Endothelial cell of umbilical vein (primary cell): ENCODE data around the gene EXOC3. TPM values are rescaled to one million over a fixed set of nuclear protein-coding genes. Genes with fewer than 3 reads are reported as not detected.

ENCODE experiments used
- BruUV-seq: library from RNA; stranded (reverse); fragments of 400-500 nt; replicated peaks from 2 replicates; lab custom pipeline; 2021; lab: Mats Ljungman, UMichigan
- CTCF ChIA-PET: fragments of 300-600, 350-600 bp; sonication (Branson Sonifier 250); formaldehyde crosslinking; loops from one replicate; lab custom pipeline; 2021; ENCODE audit warnings: antibody characterized with exemption, inconsistent platforms; lab: Charles Lee
- POLR2A ChIA-PET: fragments of 300-600, 350-600 bp; sonication (Branson Sonifier 250); formaldehyde crosslinking; loops from one replicate; lab custom pipeline; 2021; ENCODE audit warnings: antibody characterized with exemption, inconsistent platforms; lab: Charles Lee
- DNase-seq: peaks from one replicate; pipeline ENCODE4 v3.0.0-alpha.2; 2011; ENCODE audit warnings: low read depth, low spot score
- FAIRE-seq: peaks from 2 replicates; lab custom pipeline; 2011; peaks lifted over from hg19 to GRCh38; lab: Jason Lieb, UNC
- H2AFZ ChIP-seq: 2 replicates; pipeline ENCODE4 v1.6.0; 2012; ENCODE audit warnings: low read depth, low read length, control low read depth, inconsistent platforms
- H3K27ac ChIP-seq: 2 replicates; pipeline ENCODE4 v1.5.1; 2011; ENCODE audit warnings: low read depth, mild to moderate bottlenecking, control low read depth, low read length, moderate library complexity; ENCODE audit not compliant: insufficient read depth
- H3K27me3 ChIP-seq, 2 experiments: 2 replicates each; pipeline versions ENCODE4 v1.6.0 to v1.6.1; 2011; ENCODE audit warnings: low read length in 2 of 2, mixed read lengths in 1 of 2; ENCODE audit not compliant: control insufficient read depth in 2 of 2, insufficient read depth in 2 of 2
- H3K36me3 ChIP-seq, 2 experiments: 2 replicates in 1 of 2; 3 replicates in 1 of 2; pipeline ENCODE4 v1.5.1; 2011; ENCODE audit warnings: low read length in 2 of 2, mild to moderate bottlenecking in 1 of 2, moderate library complexity in 1 of 2; ENCODE audit not compliant: control insufficient read depth in 2 of 2, insufficient read depth in 2 of 2; ENCODE audit errors: extremely low read depth in 1 of 2
- H3K4me1 ChIP-seq: 3 replicates; pipeline ENCODE4 v1.5.1; 2011; ENCODE audit warnings: mild to moderate bottlenecking, low read length; ENCODE audit not compliant: control insufficient read depth, insufficient read depth; ENCODE audit errors: extremely low read depth
- H3K4me2 ChIP-seq: 2 replicates; pipeline ENCODE4 v1.6.1; 2011; ENCODE audit warnings: low read length, control low read depth, mixed read lengths; ENCODE audit not compliant: insufficient read depth
- H3K4me3 ChIP-seq, 3 experiments: fragments of 200-600 bp in 1 of 3; sonication (generic), shearing (Covaris generic) in 1 of 3; replicated peaks in 1 of 3; 2 replicates each; pipeline ENCODE4 v1.5.1; 2011 to 2016; ENCODE audit warnings: control low read depth in 3 of 3, low read length in 3 of 3, mild to moderate bottlenecking in 2 of 3, inconsistent platforms in 1 of 3, low read depth in 1 of 3, moderate library complexity in 1 of 3; ENCODE audit not compliant: insufficient read depth in 1 of 3
- H3K79me2 ChIP-seq: 2 replicates; pipeline ENCODE4 v1.6.0; 2012; ENCODE audit warnings: low read length, inconsistent platforms; ENCODE audit not compliant: control insufficient read depth, insufficient read depth
- H3K9ac ChIP-seq: replicated peaks from 2 replicates; pipeline ENCODE3; 2011; ENCODE audit warnings: low read length, control low read depth; ENCODE audit not compliant: insufficient read depth; ENCODE audit errors: extremely low read depth
- H3K9me1 ChIP-seq: replicated peaks from 3 replicates; pipeline ENCODE4 v1.6.0; 2011; ENCODE audit warnings: mild to moderate bottlenecking, low read length; ENCODE audit not compliant: control insufficient read depth, insufficient read depth; ENCODE audit errors: extremely low read depth
- H3K9me3 ChIP-seq: replicated peaks from 2 replicates; pipeline ENCODE4 v1.5.1; 2012; ENCODE audit warnings: low read length, inconsistent platforms; ENCODE audit not compliant: control insufficient read depth, insufficient read depth
- H4K20me1 ChIP-seq: replicated peaks from 2 replicates; pipeline ENCODE3; 2011; ENCODE audit warnings: mild to moderate bottlenecking, low read length; ENCODE audit not compliant: control insufficient read depth, insufficient read depth; ENCODE audit errors: extremely low read depth
- CTCF ChIP-seq, 2 donors: IDR thresholded peaks; 1 replicate in 1 of 2; 2 replicates in 1 of 2; pipeline ENCODE4 v1.5.1; 2011; ENCODE audit warnings: low read length in 2 of 2, mild to moderate bottlenecking in 2 of 2, moderate library complexity in 2 of 2, control low read depth in 1 of 2, inconsistent platforms in 1 of 2, low read depth in 1 of 2; ENCODE audit not compliant: insufficient read depth in 1 of 2; ENCODE audit errors: extremely low read depth in 1 of 2
- EZH2 ChIP-seq: IDR thresholded peaks from 2 replicates; pipeline ENCODE4 v1.6.1; 2012; ENCODE audit warnings: borderline replicate concordance, low read depth, mild to moderate bottlenecking, moderate library complexity, low read length, inconsistent platforms; ENCODE audit not compliant: severe bottlenecking
- FOS ChIP-seq: IDR thresholded peaks from 2 replicates; pipeline ENCODE4 v1.6.1; 2011; ENCODE audit warnings: mild to moderate bottlenecking, low read length, moderate library complexity, borderline replicate concordance; ENCODE audit not compliant: insufficient read depth
- GATA2 ChIP-seq: IDR thresholded peaks from 2 replicates; pipeline ENCODE4 v1.7.0; 2011; ENCODE audit warnings: low read depth, mild to moderate bottlenecking, moderate library complexity, mixed read lengths, low read length; ENCODE audit not compliant: insufficient read length, insufficient read depth
- JUN ChIP-seq: IDR thresholded peaks from 2 replicates; pipeline ENCODE4 v1.6.1; 2011; ENCODE audit warnings: borderline replicate concordance, low read depth; ENCODE audit not compliant: insufficient read length, insufficient read depth
- MYC ChIP-seq: IDR thresholded peaks from one replicate; pipeline ENCODE4 v1.6.1; 2011; ENCODE audit warnings: mild to moderate bottlenecking, low read depth, low read length
- POLR2A ChIP-seq: IDR thresholded peaks from 2 replicates; pipeline ENCODE4 v1.6.1; 2012; ENCODE audit warnings: low read depth, mild to moderate bottlenecking, control low read depth, low read length
- POLR2AphosphoS5 ChIP-seq: IDR thresholded peaks from 2 replicates; pipeline ENCODE4 v1.6.1; 2012; ENCODE audit warnings: low read depth, mild to moderate bottlenecking, control low read depth, low read length, moderate library complexity; ENCODE audit not compliant: insufficient read depth
- dilution Hi-C: fragments of 300-500 bp; cut with MboI; formaldehyde crosslinking; loops from one replicate; pipeline ENCODE4 v1.15.0; 2019; ENCODE audit warnings: low sequenced_read_pairs; ENCODE audit not compliant: extremely low pct_ligation_motif_present
- intact Hi-C: fragments of 100-400 bp; cut with micrococcal nuclease; formaldehyde crosslinking; loops from one replicate; pipeline ENCODE4 v1.10.0; 2022
- polyA plus RNA-seq, 4 experiments: library from polyadenylated mRNA; depleted of rRNA in 3 of 4; stranded (reverse) in 3 of 4; unstranded in 1 of 4; fragments of >200 nt; gene quantifications; 2 replicates each; pipeline versions ENCODE4 v1.2.1 to v1.2.3, GENCODE V29; 2011 to 2012; ENCODE audit warnings: missing spikeins in 1 of 4
- total RNA-seq: library from RNA; stranded (reverse); gene quantifications from 2 replicates; pipeline ENCODE4 v1.2.3, GENCODE V29; 2021
- TF ChIP-seq, protein P1 (sequence below): IDR thresholded peaks from 2 replicates; pipeline ENCODE4 v1.6.1; 2011; ENCODE audit not compliant: insufficient read depth, insufficient read length

Gene EXOC3
- total and polyA plus RNA-seq, 2 donors (not counting 3 experiments of a cell fraction or from before 2014, with no cell fraction given), result 26.4 to 52.9 TPM

DNA sequence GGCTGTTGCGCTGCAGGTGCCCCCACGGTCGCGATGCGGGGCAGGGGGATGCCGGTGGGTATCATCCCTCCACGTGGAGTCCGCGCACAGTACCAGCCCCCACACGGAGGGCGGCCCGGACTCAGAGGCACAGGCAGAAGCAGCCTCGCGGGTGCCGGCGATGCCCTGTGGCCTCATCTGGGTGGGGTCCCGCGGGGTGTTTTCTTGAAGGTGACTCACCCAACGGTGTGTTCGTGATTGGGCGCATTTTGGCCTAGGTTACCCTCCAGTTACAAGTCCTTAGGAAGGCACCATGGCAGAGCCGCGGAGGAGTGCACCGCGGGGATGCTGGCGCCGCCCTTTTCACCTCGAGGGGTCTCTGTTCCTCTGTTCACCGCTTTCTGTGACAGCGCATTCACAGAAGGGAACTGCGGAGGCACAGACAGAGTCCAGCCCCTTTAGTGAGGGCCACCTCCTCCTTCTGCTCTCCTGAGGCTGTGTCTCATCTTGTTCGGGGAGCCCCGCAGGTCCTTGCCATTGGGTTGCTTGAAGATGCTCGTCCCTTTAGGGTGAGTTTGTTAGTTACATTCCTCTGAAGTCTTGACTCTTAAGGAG, 21.6 kb upstream of the EXOC3 start:
- no TSS peak for BruUV-seq
- Histone ChIP-seq H3K9me1 (no peaks in the 10 kb centered on the region), H3K4me3 (no peak overlapping the region), H3K27me3 (no peaks in the 10 kb centered on the region), H3K9ac (no peak overlapping the region), H3K27ac (no peak overlapping the region), H3K79me2 (no peaks in the 10 kb centered on the region), H2AFZ (no peak overlapping the region), H3K4me1 (no peaks in the 10 kb centered on the region), H3K36me3 (no peaks in the 10 kb centered on the region), H3K4me2 (no peak overlapping the region), H3K9me3 (no peaks in the 10 kb centered on the region), H4K20me1 (no peaks in the 10 kb centered on the region)
- no peak for FAIRE-seq
- TF ChIP-seq JUN (no peak), CTCF (IDR thresholded peaks at IDR 0.05; ENCODE audit: extremely low read depth in 1 of 2, insufficient read depth in 1 of 2, low read depth in 1 of 2, low read length in 2 of 2) (no peak), EZH2 (no peak), FOS (no peak), POLR2A (no peak), POLR2AphosphoS5 (no peak), GATA2 (no peak), MYC (no peak)
- TF ChIP-seq, protein P1, sequence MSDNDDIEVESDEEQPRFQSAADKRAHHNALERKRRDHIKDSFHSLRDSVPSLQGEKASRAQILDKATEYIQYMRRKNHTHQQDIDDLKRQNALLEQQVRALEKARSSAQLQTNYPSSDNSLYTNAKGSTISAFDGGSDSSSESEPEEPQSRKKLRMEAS, result no peak
- POLR2A ChIA-PET, result no interaction called here
- CTCF ChIA-PET, result no interaction called here
- intact Hi-C loops (no loop called here), dilution Hi-C loops (no loop called here)
- no peak for DNase-seq
